Ecto neural progenitor cell (in vitro differentiated cells): ENCODE measurements around the gene SCGB1C2.

Source experiments
- DNase-seq: peaks from one replicate; pipeline ENCODE4 v3.0.0-alpha.2; 2018; ENCODE audit warnings: low spot score

SCGB1C2 gene

GRCh38 chr17:172401-172800 is 35.0 kb downstream of the SCGB1C2 start:
- DNase-seq, result no peak

DNA sequence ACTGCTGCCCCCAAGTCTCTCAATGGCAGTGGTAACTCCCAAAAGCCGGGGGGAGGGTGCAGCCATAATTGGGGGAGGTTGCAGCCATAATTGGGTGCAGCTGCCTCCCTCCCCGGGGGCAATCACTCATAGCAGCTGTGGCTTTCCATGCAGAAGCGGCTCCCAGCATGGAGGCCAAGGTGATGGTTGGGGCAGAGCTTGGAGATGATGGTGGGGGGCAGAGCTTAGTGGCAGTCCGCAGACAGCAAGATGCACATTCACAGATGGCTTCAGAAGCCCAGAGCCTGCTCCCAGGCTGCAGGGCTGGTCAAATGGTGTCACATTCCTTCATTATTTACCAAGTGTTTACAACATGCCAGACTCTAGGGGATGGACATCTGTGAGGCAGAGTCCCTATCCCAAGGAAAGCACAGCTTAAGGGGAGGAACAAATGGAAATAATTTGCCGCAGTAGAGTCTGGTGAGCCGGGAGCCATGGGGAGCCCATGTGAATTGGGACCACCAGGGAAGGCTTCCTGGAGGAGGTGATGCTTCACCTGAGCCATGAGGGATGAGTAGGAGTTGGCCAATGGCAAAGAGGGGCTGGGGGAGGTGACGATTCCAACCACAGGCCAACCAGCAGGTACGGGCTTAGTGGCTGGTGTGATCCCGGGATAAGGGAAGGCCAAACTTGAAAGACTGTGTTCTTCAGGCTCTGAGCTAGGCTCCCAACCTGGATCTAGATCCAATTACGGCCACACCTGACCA is 36.0 kb downstream of the SCGB1C2 start:
- DNase-seq, result no peak

GRCh38 chr17:177155-177554 is 39.8 kb downstream of the SCGB1C2 start:
- DNase-seq, result no peak

GRCh38 chr17:177762-178161 is 40.4 kb downstream of the SCGB1C2 start:
- no peak for DNase-seq

DNA sequence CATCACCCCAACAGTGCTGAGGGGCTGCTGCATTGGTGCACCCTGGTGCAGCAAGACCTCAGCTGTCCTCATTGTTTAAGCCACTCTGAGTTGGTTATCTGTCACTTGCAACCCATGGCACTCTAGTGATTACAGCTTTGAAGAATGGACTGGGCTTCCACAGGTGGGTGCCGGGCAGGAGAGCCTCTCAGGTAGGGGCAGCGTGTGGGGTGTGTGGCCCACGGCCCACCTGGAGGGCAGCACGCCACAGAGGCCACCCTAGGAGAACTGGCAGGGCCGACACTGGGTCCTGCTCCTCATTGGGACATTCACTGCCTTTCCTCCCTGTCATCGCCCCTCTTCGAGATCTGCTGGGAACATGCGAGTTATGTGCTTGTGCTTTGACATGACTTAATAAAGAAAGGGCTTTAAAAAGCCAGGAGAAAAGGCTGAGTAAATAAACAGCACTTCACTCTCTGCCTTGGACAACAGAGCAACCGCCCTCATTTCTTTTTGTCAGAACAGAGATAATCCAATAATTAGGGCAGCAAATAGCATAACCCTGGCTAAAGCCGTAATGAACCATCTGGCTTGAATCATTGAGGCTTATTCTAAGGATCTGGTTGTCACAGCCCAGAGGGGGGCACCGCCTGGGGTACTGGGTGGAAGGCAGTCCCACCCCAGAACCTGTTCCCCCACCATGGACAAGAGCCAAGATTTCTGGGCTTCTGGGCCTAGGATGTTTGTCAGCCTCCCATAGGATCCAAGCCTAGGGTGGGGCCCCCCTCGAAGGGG is 41.1 kb downstream of the SCGB1C2 start:
- no peak for DNase-seq

DNA sequence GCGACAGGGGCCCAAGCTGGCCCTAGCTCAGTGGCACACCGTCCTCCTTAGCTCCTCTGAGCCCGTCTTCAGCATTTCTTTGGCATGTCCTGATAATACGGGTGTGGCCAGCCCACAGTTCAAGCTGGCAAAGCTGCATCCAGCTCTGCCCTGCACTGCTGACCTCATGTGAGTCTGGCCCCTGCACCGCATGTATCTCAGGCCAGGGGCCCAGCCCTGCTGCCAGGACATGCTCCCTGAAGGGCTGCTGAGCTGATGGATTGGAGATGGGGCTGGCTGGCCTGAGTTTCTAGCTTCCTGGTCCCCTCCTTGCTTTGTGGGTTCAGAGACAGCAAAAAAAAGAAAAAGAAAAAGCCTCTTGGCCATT is 41.7 kb downstream of the SCGB1C2 start:
- no peak for DNase-seq

GRCh38 chr17:179781-180380 is 42.5 kb downstream of the SCGB1C2 start:
- DNase-seq, result no peak

- peak; percentile 72 for DNase-seq
These were observed 43.2 kb downstream of the SCGB1C2 start for GRCh38 chr17:180381-181244.

DNA sequence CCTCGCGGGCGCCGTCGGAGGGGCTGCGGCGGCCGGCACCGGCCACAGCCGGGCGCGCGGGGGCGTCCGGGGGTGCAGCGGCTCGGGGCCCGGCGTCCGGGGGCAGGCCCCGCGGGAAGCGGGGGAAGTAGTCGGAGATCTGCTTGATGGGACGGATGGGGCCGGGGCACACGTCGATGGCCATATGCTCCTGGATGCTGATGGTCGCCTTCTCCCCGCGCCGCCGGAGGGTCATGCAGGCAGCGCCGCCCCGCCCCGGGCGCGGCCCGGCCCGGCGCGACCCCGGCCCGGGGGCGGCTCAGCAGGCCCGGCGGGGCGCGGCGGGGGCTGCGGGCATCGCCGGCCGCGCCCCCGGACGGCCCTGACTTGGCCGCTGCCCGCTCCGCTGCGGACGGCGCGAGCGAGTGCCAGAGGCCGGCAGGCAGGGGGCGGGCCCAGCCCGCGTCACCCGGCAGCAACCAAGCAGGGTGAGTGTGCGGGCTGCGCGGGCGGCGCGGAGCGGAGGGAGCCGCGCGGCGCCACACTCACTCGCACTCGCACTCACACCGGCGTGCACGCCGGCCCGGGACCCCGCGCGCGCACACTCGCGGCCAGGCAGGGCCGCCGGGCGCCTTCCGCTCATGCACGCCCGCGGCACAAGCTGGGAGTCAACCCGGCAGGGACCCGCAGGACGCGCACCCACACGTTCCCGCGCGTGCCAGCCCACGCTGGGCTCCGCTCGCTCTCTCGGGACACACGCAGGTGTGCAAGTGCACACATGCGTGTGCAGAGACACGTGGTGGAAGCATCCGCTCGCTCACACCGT is 44.1 kb downstream of the SCGB1C2 start, which contains the start of gene DOC2B:
Gene DOC2B, minus strand, starts transcription at position 406 of the 805 bp plus-strand sequence. Its CDS starts 171 bp downstream, at position 235.
- peak; percentile 80 for DNase-seq

DNA sequence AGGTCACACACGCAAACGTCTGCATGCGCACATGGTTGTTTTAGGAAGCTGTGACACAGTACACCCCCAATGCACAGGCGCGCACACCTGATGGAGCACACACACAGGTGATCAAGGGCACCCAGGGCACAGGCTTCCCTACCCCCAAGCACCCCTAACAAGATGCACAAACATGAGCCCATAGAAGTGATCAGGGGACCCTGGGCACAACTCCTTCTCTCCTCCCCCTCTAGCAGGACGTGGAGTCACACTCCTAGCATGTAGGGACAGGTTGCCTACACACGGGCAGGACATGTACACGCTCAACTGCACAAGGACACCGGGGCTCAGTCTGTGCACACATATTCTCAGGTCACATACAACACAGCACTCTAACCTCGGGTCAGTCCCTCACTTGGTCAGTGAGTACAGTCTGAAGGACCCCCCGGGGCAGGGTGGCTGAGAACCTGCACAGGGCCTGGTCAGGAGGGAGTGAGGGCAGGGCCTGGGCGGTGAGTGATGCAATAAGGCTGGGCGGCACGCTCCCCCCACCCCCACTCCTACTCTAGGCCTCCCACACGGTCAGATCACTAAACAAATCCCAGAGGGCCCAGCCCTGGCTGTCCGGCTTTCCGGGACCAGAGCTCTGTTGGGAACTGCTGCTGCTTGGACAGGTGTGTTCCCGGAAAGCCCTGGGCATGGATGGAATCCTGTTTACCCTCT is 44.8 kb downstream of the SCGB1C2 start:
- DNase-seq, result no peak

GRCh38 chr17:183021-183420 is 45.7 kb downstream of the SCGB1C2 start:
- no peak for DNase-seq

GRCh38 chr17:185445-186138 is 48.2 kb downstream of the SCGB1C2 start:
- DNase-seq, result no peak

DNA sequence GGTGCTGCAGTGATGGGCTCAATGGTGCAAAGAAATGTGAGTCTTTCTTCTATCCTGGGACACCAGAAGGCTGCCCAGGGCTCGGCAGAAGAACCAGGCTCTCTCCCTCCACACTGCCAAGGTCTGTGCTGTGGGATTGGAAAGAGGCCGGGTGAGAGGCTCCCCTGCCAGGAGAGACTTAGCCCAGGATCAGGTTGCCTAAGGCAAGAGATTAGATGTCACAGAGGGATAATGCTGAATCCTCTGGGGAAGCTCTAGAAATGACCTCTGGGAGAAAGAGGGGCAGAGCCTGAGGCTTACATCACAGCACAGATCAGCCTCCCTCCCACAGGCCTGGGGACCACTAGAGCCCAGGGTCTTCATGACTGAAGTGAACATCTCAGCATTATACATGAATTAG is 49.8 kb downstream of the SCGB1C2 start:
- no peak for DNase-seq
